ENCODE measurements around the gene ARNT2. TPM values are rescaled to one million over a fixed set of nuclear protein-coding genes. Genes with fewer than 3 reads are reported as not detected.

The ARNT2 gene
- total and polyA plus RNA-seq, 2 donors (not counting 1 experiment from before 2014, with no cell fraction given) = 15.5 to 61.2 TPM

GRCh38 chr15:80549654-80550053 is 145.5 kb downstream of the ARNT2 start:
- Histone ChIP-seq H3K4me2 (ENCODE audit: extremely low read depth, insufficient read depth, low read length) (peak overlapping the region; percentile 73), H3K9me3 (ENCODE audit: control insufficient read depth, insufficient read depth, low read depth, low read length) (no peaks in the 10 kb centered on the region), H4K20me1 (ENCODE audit: control insufficient read depth, extremely low read depth, insufficient read depth, low read length) (no peaks in the 10 kb centered on the region), H3K27ac (ENCODE audit: insufficient read depth, low read length) (peak overlapping the region; percentile 91), H3K9ac (ENCODE audit: insufficient read depth, low read length) (peak overlapping the region; percentile 39), H2AFZ (ENCODE audit: low read length) (no peak overlapping the region), H3K36me3 (ENCODE audit: control insufficient read depth, insufficient read depth, low read length) (no peaks in the 10 kb centered on the region), H3K27me3 (ENCODE audit: control insufficient read depth, insufficient read depth, low read length) (no peaks in the 10 kb centered on the region), H3K4me1 (ENCODE audit: control insufficient read depth, extremely low read depth, insufficient read depth, low read length) (peaks cover 18% of the 10 kb centered on the region), H3K79me2 (ENCODE audit: control insufficient read depth, insufficient read depth, low read length) (peaks cover 4% of the 10 kb centered on the region), H3K4me3 (replicated peaks in 1 of 4; ENCODE audit: control extremely low read depth in 1 of 4, insufficient read depth in 1 of 4, low read depth in 3 of 4, low read length in 4 of 4) (peak overlapping the region in 3 of 4 experiments; percentile 11 to 26 (median 24))
- DNase-seq (ENCODE audit: low read depth in 2 of 2) = peak; percentile 5 to 47
- TF ChIP-seq EZH2 (IDR thresholded peaks at IDR 0.05; ENCODE audit: low read length, missing control alignments) = no peak
- TF ChIP-seq CTCF (conservative IDR thresholded peaks at IDR 0.05 in 1 of 2, IDR thresholded peaks at IDR 0.05 in 1 of 2; ENCODE audit: low read depth in 1 of 2, low read length in 2 of 2) = no peak

- peaks cover 3% of the 10 kb centered on the region for H3K79me2 ChIP-seq (ENCODE audit: control insufficient read depth, insufficient read depth, low read length)
- peak overlapping the region; percentile 39 for H3K9ac ChIP-seq (ENCODE audit: insufficient read depth, low read length)
- no peak for TF ChIP-seq CTCF (conservative IDR thresholded peaks at IDR 0.05 in 1 of 2, IDR thresholded peaks at IDR 0.05 in 1 of 2; ENCODE audit: low read depth in 1 of 2, low read length in 2 of 2)
- no peak for TF ChIP-seq EZH2 (IDR thresholded peaks at IDR 0.05; ENCODE audit: low read length, missing control alignments)
- peak overlapping the region; percentile 91 for H3K27ac ChIP-seq (ENCODE audit: insufficient read depth, low read length)
- H3K9me3 ChIP-seq (ENCODE audit: control insufficient read depth, insufficient read depth, low read depth, low read length) = no peaks in the 10 kb centered on the region
- no peak overlapping the region for H2AFZ ChIP-seq (ENCODE audit: low read length)
- peak overlapping the region; percentile 73 for H3K4me2 ChIP-seq (ENCODE audit: extremely low read depth, insufficient read depth, low read length)
- peaks cover 2% of the 10 kb centered on the region for H3K36me3 ChIP-seq (ENCODE audit: control insufficient read depth, insufficient read depth, low read length)
- no peaks in the 10 kb centered on the region for H4K20me1 ChIP-seq (ENCODE audit: control insufficient read depth, extremely low read depth, insufficient read depth, low read length)
- H3K4me3 ChIP-seq (replicated peaks in 1 of 4; ENCODE audit: control extremely low read depth in 1 of 4, insufficient read depth in 1 of 4, low read depth in 3 of 4, low read length in 4 of 4) = peak overlapping the region in 1 of 4 experiments; percentile 0
- H3K27me3 ChIP-seq (ENCODE audit: control insufficient read depth, insufficient read depth, low read length) = no peaks in the 10 kb centered on the region
- H3K4me1 ChIP-seq (ENCODE audit: control insufficient read depth, extremely low read depth, insufficient read depth, low read length) = peaks cover 18% of the 10 kb centered on the region
- DNase-seq (ENCODE audit: low read depth in 2 of 2) = peak; percentile 85 to 100
Observed at GRCh38 chr15:80550219-80550907, 146.2 kb downstream of the ARNT2 start.

- TF ChIP-seq EZH2 (IDR thresholded peaks at IDR 0.05; ENCODE audit: low read length, missing control alignments) (no peak), CTCF (conservative IDR thresholded peaks at IDR 0.05 in 1 of 2, IDR thresholded peaks at IDR 0.05 in 1 of 2; ENCODE audit: low read depth in 1 of 2, low read length in 2 of 2) (no peak)
- peaks cover 3% of the 10 kb centered on the region for H3K79me2 ChIP-seq (ENCODE audit: control insufficient read depth, insufficient read depth, low read length)
- no peaks in the 10 kb centered on the region for H4K20me1 ChIP-seq (ENCODE audit: control insufficient read depth, extremely low read depth, insufficient read depth, low read length)
- no peak overlapping the region for H2AFZ ChIP-seq (ENCODE audit: low read length)
- H3K4me2 ChIP-seq (ENCODE audit: extremely low read depth, insufficient read depth, low read length) = peak overlapping the region; percentile 60
- peaks cover 18% of the 10 kb centered on the region for H3K4me1 ChIP-seq (ENCODE audit: control insufficient read depth, extremely low read depth, insufficient read depth, low read length)
- peak; percentile 59 to 72 for DNase-seq (ENCODE audit: low read depth in 2 of 2)
- H3K4me3 ChIP-seq (replicated peaks in 1 of 4; ENCODE audit: control extremely low read depth in 1 of 4, insufficient read depth in 1 of 4, low read depth in 3 of 4, low read length in 4 of 4) = no peak overlapping the region
- peak overlapping the region; percentile 91 for H3K27ac ChIP-seq (ENCODE audit: insufficient read depth, low read length)
- H3K27me3 ChIP-seq (ENCODE audit: control insufficient read depth, insufficient read depth, low read length) = no peaks in the 10 kb centered on the region
- H3K9me3 ChIP-seq (ENCODE audit: control insufficient read depth, insufficient read depth, low read depth, low read length) = no peaks in the 10 kb centered on the region
- peaks cover 2% of the 10 kb centered on the region for H3K36me3 ChIP-seq (ENCODE audit: control insufficient read depth, insufficient read depth, low read length)
- H3K9ac ChIP-seq (ENCODE audit: insufficient read depth, low read length) = no peak overlapping the region
Observed at GRCh38 chr15:80550908-80551260, 146.7 kb downstream of the ARNT2 start.
